NT2/D1 (cell line): ENCODE measurements around the gene TRRAP.

Experiments
- DNase-seq: peaks from one replicate; pipeline ENCODE4 v3.0.0-alpha.2; 2011; ENCODE audit warnings: low read depth, low spot score
- H3K27me3 ChIP-seq: 2 replicates; pipeline ENCODE4 v1.6.0; 2011; ENCODE audit warnings: mild to moderate bottlenecking; ENCODE audit not compliant: insufficient read length, insufficient read depth
- H3K36me3 ChIP-seq: 2 replicates; pipeline ENCODE4 v1.6.1; 2011; ENCODE audit warnings: mild to moderate bottlenecking, low read length, mixed read lengths; ENCODE audit not compliant: insufficient read depth, insufficient read length
- H3K4me1 ChIP-seq: 2 replicates; pipeline ENCODE4 v1.5.1; 2011; ENCODE audit not compliant: insufficient read depth, insufficient read length
- H3K4me3 ChIP-seq: 2 replicates; pipeline ENCODE4 v1.5.1; 2011; ENCODE audit warnings: low read depth; ENCODE audit not compliant: insufficient read length
- H3K9ac ChIP-seq: 2 replicates; pipeline ENCODE4 v1.6.0; 2011; ENCODE audit warnings: low read depth; ENCODE audit not compliant: insufficient read length
- H3K9me3 ChIP-seq: 2 replicates; pipeline ENCODE4 v1.5.1; 2011; ENCODE audit warnings: mild to moderate bottlenecking, low read length; ENCODE audit not compliant: insufficient read depth
- SUZ12 ChIP-seq: IDR thresholded peaks from 2 replicates; pipeline ENCODE4 v1.6.1; 2011; ENCODE audit not compliant: insufficient read length, insufficient read depth; ENCODE audit errors: extremely low read depth
- YY1 ChIP-seq: IDR thresholded peaks from 2 replicates; pipeline ENCODE4 v1.6.1; 2011; ENCODE audit not compliant: insufficient read length, insufficient read depth
- ZNF274 ChIP-seq: IDR thresholded peaks from 2 replicates; pipeline ENCODE4 v1.6.1; 2011; ENCODE audit warnings: mild to moderate bottlenecking, low read depth, low read length

TRRAP gene

DNA sequence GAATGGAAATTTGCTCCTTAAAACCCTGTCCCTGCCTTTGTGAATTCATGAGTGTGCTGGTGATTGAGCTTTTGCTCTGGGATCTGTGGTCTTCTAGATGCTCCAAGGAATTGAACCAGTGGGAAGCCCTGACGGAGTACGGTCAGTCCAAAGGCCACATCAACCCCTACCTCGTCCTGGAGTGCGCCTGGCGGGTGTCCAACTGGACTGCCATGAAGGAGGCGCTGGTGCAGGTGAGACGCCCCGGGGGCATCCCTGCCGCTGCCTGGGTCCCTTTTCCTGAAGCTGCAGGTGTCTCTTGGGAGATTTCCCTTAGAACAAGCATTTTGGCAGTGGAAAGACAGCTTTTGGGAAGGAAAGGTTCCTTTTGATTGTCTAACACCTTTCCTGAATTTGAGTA is 100.3 kb downstream of the TRRAP start:
- TF ChIP-seq YY1 (no peak), SUZ12 (no peak), ZNF274 (no peak)
- Histone ChIP-seq H3K9me3 (no peaks in the 10 kb centered on the region), H3K4me1 (no peaks in the 10 kb centered on the region), H3K27me3 (no peaks in the 10 kb centered on the region), H3K36me3 (peaks cover 96% of the 10 kb centered on the region), H3K9ac (no peak overlapping the region), H3K4me3 (no peak overlapping the region)
- DNase-seq: no peak

DNA sequence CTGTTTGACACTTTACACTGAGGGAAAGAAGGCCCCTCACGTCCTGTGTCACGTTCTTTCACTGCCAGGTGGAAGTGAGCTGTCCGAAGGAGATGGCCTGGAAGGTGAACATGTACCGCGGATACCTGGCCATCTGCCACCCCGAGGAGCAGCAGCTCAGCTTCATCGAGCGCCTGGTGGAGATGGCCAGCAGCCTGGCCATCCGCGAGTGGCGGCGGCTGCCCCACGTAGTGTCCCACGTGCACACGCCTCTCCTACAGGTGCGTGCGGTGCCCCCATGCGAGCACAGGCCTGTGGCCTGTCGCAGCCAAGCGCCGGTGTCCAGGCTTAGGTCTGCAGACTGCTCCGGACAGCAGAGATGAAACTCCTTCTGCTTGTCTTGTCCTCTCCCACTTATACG is 103.4 kb downstream of the TRRAP start:
- Histone ChIP-seq H3K4me1 (no peaks in the 10 kb centered on the region), H3K4me3 (no peak overlapping the region), H3K9me3 (peaks cover 13% of the 10 kb centered on the region), H3K9ac (no peak overlapping the region), H3K36me3 (peaks cover 94% of the 10 kb centered on the region), H3K27me3 (no peaks in the 10 kb centered on the region)
- DNase-seq: no peak
- TF ChIP-seq ZNF274: no peak
- no peak for TF ChIP-seq YY1
- TF ChIP-seq SUZ12: no peak

DNA sequence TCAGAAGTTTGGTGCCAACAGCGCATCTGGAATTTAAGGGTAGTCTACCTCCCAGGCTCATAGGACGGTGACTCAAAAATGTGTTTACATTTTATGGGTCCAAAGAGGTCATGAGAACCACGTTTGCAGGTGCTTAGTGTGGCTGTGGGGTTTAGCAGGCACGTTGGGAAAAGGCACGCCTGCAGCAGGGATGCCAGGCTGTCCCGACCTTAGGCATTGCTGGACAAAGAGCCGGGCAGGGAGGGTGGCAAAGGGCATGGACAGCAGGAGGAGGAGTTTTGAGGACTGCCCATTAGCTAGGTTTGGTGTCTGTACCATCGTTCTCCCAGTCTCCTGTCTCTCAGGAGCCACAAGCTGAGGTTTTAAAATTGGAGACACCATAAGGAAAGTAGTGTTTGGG is 104.4 kb downstream of the TRRAP start:
- Histone ChIP-seq H3K9ac (no peak overlapping the region), H3K4me1 (no peaks in the 10 kb centered on the region), H3K27me3 (no peaks in the 10 kb centered on the region), H3K9me3 (peaks cover 13% of the 10 kb centered on the region), H3K36me3 (peaks cover 86% of the 10 kb centered on the region), H3K4me3 (no peak overlapping the region)
- TF ChIP-seq YY1 (no peak), ZNF274 (no peak), SUZ12 (no peak)
- DNase-seq: no peak

DNA sequence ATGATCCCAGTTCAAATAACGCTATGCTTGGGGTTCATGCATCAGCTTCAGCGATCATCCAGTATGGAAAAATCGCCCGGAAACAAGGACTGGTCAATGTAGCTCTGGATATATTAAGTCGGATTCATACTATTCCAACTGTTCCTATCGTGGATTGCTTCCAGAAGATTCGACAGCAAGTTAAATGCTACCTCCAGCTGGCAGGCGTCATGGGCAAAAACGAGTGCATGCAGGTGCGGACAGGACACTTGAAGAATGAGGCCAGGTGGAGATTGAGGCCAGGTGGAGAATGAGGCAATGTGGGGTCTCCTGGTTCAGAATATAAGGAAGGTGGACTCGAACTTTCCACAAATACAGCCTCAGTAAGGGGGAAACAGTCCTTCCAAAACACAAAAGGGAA is 105.8 kb downstream of the TRRAP start:
- Histone ChIP-seq H3K4me1 (no peaks in the 10 kb centered on the region), H3K9ac (no peak overlapping the region), H3K9me3 (peaks cover 13% of the 10 kb centered on the region), H3K27me3 (no peaks in the 10 kb centered on the region), H3K36me3 (peaks cover 84% of the 10 kb centered on the region), H3K4me3 (no peak overlapping the region)
- TF ChIP-seq YY1 (no peak), SUZ12 (no peak), ZNF274 (no peak)
- no peak for DNase-seq

DNA sequence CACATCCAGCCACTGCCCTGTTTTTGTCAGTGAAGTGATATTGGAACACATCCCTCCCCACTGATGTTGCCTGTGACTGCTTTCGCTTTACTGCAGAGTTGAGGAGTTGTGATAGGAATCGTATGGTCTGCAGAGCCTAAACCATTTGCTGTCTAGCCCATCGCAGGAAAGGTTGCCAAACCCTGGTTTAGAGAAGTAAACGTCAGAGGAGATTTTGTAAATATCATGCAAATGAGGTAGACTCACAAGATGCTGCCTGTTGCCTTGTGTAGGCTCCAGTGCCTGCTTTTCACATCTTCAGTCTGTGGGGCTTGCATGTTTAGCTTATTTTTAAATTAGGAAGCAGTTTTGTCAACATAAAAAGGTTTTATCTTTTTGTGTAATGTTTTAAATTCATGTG is 107.1 kb downstream of the TRRAP start:
- H3K9ac ChIP-seq: no peak overlapping the region
- H3K36me3 ChIP-seq: peaks cover 85% of the 10 kb centered on the region
- peaks cover 13% of the 10 kb centered on the region for H3K9me3 ChIP-seq
- H3K27me3 ChIP-seq: no peaks in the 10 kb centered on the region
- H3K4me3 ChIP-seq: no peak overlapping the region
- TF ChIP-seq SUZ12: no peak
- no peak for TF ChIP-seq ZNF274
- no peak for TF ChIP-seq YY1
- no peak for DNase-seq
- H3K4me1 ChIP-seq: no peaks in the 10 kb centered on the region

DNA sequence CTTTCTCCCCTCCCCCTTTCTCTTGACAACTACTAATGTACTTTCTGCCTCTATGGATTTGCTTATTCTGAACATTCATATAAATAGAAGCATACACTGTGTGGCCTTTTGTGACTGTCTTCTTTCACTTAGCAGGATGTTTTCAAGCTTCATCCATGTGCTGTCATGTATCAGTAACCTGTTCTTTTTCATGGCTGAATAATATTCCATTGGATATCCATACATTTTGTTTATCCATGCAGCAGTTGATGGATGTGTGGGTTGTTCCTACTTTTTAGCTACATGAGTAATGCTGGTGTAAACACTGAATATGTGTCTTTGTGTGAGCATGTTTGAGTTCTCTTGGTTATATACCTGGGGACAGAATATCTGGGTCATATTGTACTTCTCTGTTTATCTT is 107.6 kb downstream of the TRRAP start:
- peaks cover 13% of the 10 kb centered on the region for H3K9me3 ChIP-seq
- DNase-seq: no peak
- H3K4me1 ChIP-seq: no peaks in the 10 kb centered on the region
- no peak overlapping the region for H3K4me3 ChIP-seq
- no peak overlapping the region for H3K9ac ChIP-seq
- TF ChIP-seq SUZ12: no peak
- no peak for TF ChIP-seq ZNF274
- no peak for TF ChIP-seq YY1
- H3K27me3 ChIP-seq: no peaks in the 10 kb centered on the region
- H3K36me3 ChIP-seq: peaks cover 85% of the 10 kb centered on the region

DNA sequence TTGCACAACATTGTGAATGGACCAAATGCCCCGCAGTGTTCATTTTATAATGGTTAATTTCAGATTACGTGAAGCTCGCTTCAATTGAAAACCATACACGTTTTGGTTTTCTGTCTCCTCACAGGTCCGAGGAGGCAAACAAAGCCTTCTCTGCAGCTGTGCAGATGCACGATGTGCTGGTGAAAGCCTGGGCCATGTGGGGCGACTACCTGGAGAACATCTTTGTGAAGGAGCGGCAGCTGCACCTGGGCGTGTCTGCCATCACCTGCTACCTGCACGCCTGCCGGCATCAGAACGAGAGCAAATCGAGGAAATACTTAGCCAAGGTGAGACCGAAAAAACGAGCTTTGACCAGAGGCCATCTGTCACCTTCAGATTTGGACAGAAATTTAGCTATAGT is 110.3 kb downstream of the TRRAP start:
- peaks cover 86% of the 10 kb centered on the region for H3K36me3 ChIP-seq
- TF ChIP-seq YY1 (no peak), SUZ12 (no peak), ZNF274 (no peak)
- DNase-seq: no peak

DNA sequence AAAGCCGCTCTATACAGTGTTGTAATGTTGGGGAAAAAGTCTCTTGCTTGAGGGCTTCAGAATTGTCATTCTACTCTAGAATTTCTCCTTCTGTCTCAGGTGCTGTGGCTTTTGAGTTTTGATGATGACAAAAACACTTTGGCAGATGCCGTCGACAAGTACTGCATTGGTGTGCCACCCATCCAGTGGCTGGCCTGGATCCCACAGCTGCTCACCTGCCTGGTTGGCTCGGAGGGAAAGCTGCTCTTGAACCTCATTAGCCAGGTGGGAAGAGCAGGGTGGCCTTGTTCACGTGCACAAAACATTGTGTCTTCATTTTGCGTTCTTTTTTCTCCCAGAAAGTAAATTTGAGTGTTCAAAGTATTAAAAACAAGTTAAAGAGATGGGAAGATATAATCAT is 112.0 kb downstream of the TRRAP start:
- peaks cover 86% of the 10 kb centered on the region for H3K36me3 ChIP-seq
- H3K4me3 ChIP-seq: no peak overlapping the region
- no peak for DNase-seq
- H3K27me3 ChIP-seq: no peaks in the 10 kb centered on the region
- no peaks in the 10 kb centered on the region for H3K4me1 ChIP-seq
- no peak for TF ChIP-seq SUZ12
- TF ChIP-seq ZNF274: no peak
- TF ChIP-seq YY1: no peak
- peaks cover 12% of the 10 kb centered on the region for H3K9me3 ChIP-seq
- H3K9ac ChIP-seq: no peak overlapping the region

More for the DNA sequence above, 110.3 kb downstream of the TRRAP start:
- Histone ChIP-seq H3K9ac (no peak overlapping the region), H3K27me3 (no peaks in the 10 kb centered on the region), H3K4me3 (no peak overlapping the region), H3K9me3 (peaks cover 13% of the 10 kb centered on the region), H3K4me1 (no peaks in the 10 kb centered on the region)

DNA sequence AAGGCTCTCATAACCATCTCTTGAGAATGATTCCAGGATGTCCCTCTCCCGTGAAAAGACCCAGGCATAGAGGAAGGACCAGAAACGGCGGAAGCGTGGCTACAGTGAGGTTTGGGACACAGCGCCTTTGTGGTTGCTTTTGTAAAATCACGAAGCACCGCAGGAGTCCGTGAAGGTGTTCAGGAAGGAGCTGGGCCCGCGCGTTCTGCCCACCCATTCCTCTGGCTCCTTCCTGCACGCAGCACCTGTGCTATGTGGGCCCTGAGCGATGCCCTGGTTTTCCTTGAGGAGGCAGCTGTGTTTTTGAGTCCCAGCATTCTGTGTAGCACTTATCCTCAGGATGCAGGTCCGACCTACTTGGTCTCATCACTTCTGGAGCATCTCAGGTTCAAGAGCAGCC is 112.8 kb downstream of the TRRAP start:
- Histone ChIP-seq H3K27me3 (no peaks in the 10 kb centered on the region), H3K9me3 (peaks cover 4% of the 10 kb centered on the region), H3K4me3 (no peak overlapping the region), H3K36me3 (peaks cover 86% of the 10 kb centered on the region), H3K4me1 (no peaks in the 10 kb centered on the region), H3K9ac (no peak overlapping the region)
- no peak for TF ChIP-seq SUZ12
- no peak for TF ChIP-seq YY1
- TF ChIP-seq ZNF274: no peak
- no peak for DNase-seq
